Measurements from ENCODE around the gene OTC.

OTC gene

DNA sequence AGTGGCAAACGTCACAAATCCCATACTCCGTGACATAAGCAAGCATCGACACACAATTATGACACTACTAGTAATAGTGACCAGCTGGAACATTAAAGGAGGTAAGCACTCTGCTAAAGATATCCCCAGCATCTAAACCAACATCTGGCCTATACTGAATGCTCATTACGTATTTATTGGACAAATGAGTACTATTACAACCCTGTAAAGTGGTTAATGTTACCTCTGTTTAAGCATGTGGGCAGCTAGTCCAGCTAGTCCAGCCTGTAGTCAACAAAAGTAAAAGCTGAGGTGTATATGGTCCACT is 24.7 kb upstream of the OTC start:
- in situ Hi-C loops (cut with HindIII; ENCODE audit: low pct_ligation_motif_present, low sequenced_read_pairs), result no loop called here
- no peak overlapping the region for H3K27ac ChIP-seq
- no peak for DNase-seq
- TF ChIP-seq, protein P1, sequence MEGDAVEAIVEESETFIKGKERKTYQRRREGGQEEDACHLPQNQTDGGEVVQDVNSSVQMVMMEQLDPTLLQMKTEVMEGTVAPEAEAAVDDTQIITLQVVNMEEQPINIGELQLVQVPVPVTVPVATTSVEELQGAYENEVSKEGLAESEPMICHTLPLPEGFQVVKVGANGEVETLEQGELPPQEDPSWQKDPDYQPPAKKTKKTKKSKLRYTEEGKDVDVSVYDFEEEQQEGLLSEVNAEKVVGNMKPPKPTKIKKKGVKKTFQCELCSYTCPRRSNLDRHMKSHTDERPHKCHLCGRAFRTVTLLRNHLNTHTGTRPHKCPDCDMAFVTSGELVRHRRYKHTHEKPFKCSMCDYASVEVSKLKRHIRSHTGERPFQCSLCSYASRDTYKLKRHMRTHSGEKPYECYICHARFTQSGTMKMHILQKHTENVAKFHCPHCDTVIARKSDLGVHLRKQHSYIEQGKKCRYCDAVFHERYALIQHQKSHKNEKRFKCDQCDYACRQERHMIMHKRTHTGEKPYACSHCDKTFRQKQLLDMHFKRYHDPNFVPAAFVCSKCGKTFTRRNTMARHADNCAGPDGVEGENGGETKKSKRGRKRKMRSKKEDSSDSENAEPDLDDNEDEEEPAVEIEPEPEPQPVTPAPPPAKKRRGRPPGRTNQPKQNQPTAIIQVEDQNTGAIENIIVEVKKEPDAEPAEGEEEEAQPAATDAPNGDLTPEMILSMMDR (IDR thresholded peaks at IDR 0.05; ENCODE audit: low read depth, low read length, missing control alignments), result no peak
- no peaks in the 10 kb centered on the region for H3K27me3 ChIP-seq (replicated peaks)
- peak overlapping the region; percentile 71 for H3K4me3 ChIP-seq (ENCODE audit: low read depth, low read length)
- H3K36me3 ChIP-seq (replicated peaks), result no peaks in the 10 kb centered on the region

DNA sequence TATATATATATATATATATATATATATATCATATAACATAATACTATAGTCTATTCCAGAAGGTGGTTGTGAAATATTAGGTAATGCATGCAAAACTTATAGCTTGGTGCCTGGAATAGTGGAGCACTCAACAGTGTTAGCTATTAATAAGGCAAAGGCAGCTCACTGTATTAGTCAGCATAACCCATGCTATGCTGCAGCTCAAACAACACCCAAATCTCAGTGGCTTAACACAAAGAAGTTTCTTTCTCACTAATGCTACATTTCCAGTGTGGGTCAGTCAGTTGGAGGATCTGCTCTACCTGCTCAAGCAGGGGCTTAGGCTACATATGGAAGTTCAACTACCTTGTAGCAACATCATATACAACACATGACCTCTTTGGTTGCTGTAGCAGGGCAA is 19.9 kb upstream of the OTC start:
- Histone ChIP-seq H3K27ac (no peak overlapping the region), H3K4me3 (ENCODE audit: low read depth, low read length) (no peak overlapping the region), H3K27me3 (replicated peaks) (no peaks in the 10 kb centered on the region), H3K36me3 (replicated peaks) (no peaks in the 10 kb centered on the region)
- in situ Hi-C loops (cut with HindIII; ENCODE audit: low pct_ligation_motif_present, low sequenced_read_pairs), result no loop called here
- TF ChIP-seq, protein P1 (IDR thresholded peaks at IDR 0.05; ENCODE audit: low read depth, low read length, missing control alignments), result no peak
- no peak for DNase-seq

DNA sequence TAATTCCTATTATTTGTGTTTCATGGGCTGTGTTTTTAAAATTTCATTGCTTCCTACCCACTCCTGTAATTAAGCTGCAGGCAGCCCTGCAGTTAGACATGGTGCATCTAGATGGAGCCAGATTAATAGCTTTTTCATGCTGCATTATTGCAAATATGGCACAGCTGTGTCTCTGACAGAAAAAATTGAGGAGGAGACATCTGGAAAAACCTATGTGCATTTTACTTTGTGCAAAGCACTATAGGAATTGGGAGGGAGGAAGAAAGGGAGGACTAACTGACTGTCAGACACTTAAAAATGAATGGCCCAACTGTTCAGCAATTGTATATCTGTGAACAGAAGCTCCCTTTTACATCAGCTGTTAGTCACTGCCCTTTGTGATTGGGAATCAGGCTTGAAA is 17.0 kb upstream of the OTC start:
- in situ Hi-C loops (cut with HindIII; ENCODE audit: low pct_ligation_motif_present, low sequenced_read_pairs), result no loop called here
- Histone ChIP-seq H3K27ac (no peak overlapping the region), H3K4me3 (ENCODE audit: low read depth, low read length) (no peak overlapping the region), H3K36me3 (replicated peaks) (no peaks in the 10 kb centered on the region), H3K27me3 (replicated peaks) (no peaks in the 10 kb centered on the region)
- no peak for DNase-seq
- TF ChIP-seq, protein P1 (IDR thresholded peaks at IDR 0.05; ENCODE audit: low read depth, low read length, missing control alignments), result peak; percentile 47

DNA sequence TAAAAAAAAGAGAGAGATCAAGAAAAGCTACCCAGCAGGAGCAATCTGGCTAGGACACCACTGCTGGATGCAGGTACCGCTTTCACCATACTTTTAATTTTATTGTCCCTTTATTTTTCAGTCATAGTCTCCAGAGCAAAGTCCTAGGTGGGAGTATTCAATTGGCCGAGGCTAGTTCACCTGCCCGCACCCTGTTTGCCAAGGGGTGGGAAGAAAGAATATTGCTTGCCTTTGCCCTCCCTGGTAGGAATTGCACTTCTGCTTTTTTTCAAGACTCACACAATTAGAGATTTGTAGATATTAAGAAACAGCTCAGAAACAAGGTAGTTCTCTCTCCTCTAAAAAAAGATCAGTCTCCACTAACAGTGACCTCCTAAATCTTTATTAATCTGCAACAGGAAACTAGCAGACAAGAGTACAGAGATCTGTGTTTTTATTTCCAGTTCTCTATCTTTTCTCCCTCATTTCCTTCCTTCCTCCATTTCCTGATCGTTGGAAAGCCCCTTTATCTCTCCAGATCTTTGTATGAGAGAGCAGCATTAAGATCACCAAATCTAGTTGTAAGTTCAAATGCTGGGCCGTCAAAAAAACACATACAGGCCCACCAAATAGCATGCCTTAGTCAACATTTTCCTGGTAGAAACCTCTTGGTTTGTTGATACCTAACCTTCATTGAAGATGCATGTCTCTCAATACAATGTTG is 15.7 kb upstream of the OTC start:
- Histone ChIP-seq H3K27me3 (replicated peaks) (no peaks in the 10 kb centered on the region), H3K36me3 (replicated peaks) (no peaks in the 10 kb centered on the region), H3K27ac (no peak overlapping the region), H3K4me3 (ENCODE audit: low read depth, low read length) (no peak overlapping the region)
- no peak for DNase-seq
- TF ChIP-seq, protein P1 (IDR thresholded peaks at IDR 0.05; ENCODE audit: low read depth, low read length, missing control alignments), result no peak
- in situ Hi-C loops (cut with HindIII; ENCODE audit: low pct_ligation_motif_present, low sequenced_read_pairs), result no loop called here

DNA sequence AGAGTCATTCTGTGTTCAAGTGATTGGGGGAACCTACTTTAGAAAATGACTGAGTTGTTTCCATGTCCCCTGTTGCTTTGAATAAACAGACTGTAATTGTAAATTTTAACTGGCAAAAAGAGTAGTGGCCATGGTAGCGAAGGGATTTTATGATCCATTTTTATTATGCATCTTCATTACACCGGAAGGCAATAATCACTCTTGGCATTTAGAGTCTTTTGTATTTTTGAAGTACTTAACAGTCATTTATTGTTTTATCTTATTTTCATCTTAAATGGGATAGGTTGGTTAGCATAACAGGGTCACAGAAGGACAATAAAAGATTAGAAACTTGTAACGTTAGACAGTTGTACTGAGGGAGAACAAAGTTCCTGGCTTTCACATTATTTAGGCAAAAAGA is 11.0 kb upstream of the OTC start:
- H3K4me3 ChIP-seq (ENCODE audit: low read depth, low read length), result no peak overlapping the region
- TF ChIP-seq, protein P1 (IDR thresholded peaks at IDR 0.05; ENCODE audit: low read depth, low read length, missing control alignments), result no peak
- H3K36me3 ChIP-seq (replicated peaks), result no peaks in the 10 kb centered on the region
- H3K27me3 ChIP-seq (replicated peaks), result no peaks in the 10 kb centered on the region
- no peak overlapping the region for H3K27ac ChIP-seq
- in situ Hi-C loops (cut with HindIII; ENCODE audit: low pct_ligation_motif_present, low sequenced_read_pairs), result no loop called here
- DNase-seq, result no peak

All from brain microvascular endothelial cell (primary cell).